Measurements from ENCODE around the gene SLC22A23. TPM values are rescaled to one million over a fixed set of nuclear protein-coding genes. Genes with fewer than 3 reads are reported as not detected.
A peak's percentile ranks its signal among the peaks of the same experiment; 100 is the strongest.

Gene SLC22A23
- total and polyA plus RNA-seq, 8 donors = 4.9 to 27.9 (median 14.2) TPM

- FAIRE-seq = no peak
- H3K27me3 ChIP-seq = no peaks in the 10 kb centered on the region
- peak overlapping the region; percentile 51 to 80 (median 64) for H3K4me3 ChIP-seq
- ATAC-seq = peak in 3 of 4 donors; percentile 8 to 50 (median 46)
- peak overlapping the region in 2 of 4 donors; percentile 17 to 41 for H3K27ac ChIP-seq
- H3K36me3 ChIP-seq = no peaks in the 10 kb centered on the region
- intact Hi-C loops (cut with DNase I) = loop anchor here in 1 of 3 donors (5.0 kb wide), 1 partner anchor 277 kb away; no protein-coding TSS in a partner anchor
- WGBS, 2 donors = 10 to 24% methylated on average over 11 of the region's 11 CpGs
- peaks cover 0 to 12% (median 6%) of the 10 kb centered on the region in 3 donors for H3K4me1 ChIP-seq
- H3K9me3 ChIP-seq = no peaks in the 10 kb centered on the region
- TF ChIP-seq CTCF (IDR thresholded peaks at IDR 0.05) = no peak
- peak in 1 of 6 donors; percentile 44 for DNase-seq
These were observed 1.7 kb downstream of the SLC22A23 start for GRCh38 chr6:3455147-3455568.

- no peak for DNase-seq
These were observed 2.4 kb downstream of the SLC22A23 start for GRCh38 chr6:3454273-3455010.

GRCh38 chr6:3453413-3454272 is 3.2 kb downstream of the SLC22A23 start:
- H3K27me3 ChIP-seq = no peaks in the 10 kb centered on the region
- ATAC-seq = no peak

More at GRCh38 chr6:3454273-3455010, 2.4 kb downstream of the SLC22A23 start:
- Histone ChIP-seq H3K9me3 (no peaks in the 10 kb centered on the region), H3K27me3 (no peaks in the 10 kb centered on the region), H3K36me3 (no peaks in the 10 kb centered on the region), H3K27ac (no peak overlapping the region), H3K4me1 (peaks cover 0 to 12% (median 6%) of the 10 kb centered on the region in 3 donors), H3K4me3 (peak overlapping the region in 2 of 4 donors; percentile 69 to 80)
- ATAC-seq = peak in 1 of 4 donors; percentile 2
- intact Hi-C loops (cut with DNase I) = loop anchor here in 1 of 3 donors (5.0 kb wide), 1 partner anchor 278 kb away; no protein-coding TSS in a partner anchor
- FAIRE-seq = no peak
- TF ChIP-seq CTCF (IDR thresholded peaks at IDR 0.05) = no peak
- 31 to 32% methylated on average over 6 of the region's 6 CpGs for WGBS, 2 donors

GRCh38 chr6:3451498-3451897 is 5.4 kb downstream of the SLC22A23 start:
- no peaks in the 10 kb centered on the region for H3K9me3 ChIP-seq
- intact Hi-C loops (cut with DNase I) = no loop called here
- H3K27ac ChIP-seq = no peak overlapping the region
- ATAC-seq (no peak), DNase-seq (no peak), FAIRE-seq (no peak)
- 85 to 91% methylated on average over 6 of the region's 6 CpGs for whole genome bisulfite sequencing, 2 donors
- no peak for TF ChIP-seq CTCF (IDR thresholded peaks at IDR 0.05)
- H3K4me1 ChIP-seq = peaks cover 0 to 12% (median 6%) of the 10 kb centered on the region in 3 donors
- no peaks in the 10 kb centered on the region for H3K36me3 ChIP-seq
- no peaks in the 10 kb centered on the region for H3K27me3 ChIP-seq
- H3K4me3 ChIP-seq = no peak overlapping the region

More at GRCh38 chr6:3453413-3454272, 3.2 kb downstream of the SLC22A23 start:
- no peak for TF ChIP-seq CTCF (IDR thresholded peaks at IDR 0.05)
- H3K4me1 ChIP-seq = peaks cover 0 to 12% (median 6%) of the 10 kb centered on the region in 3 donors
- peak overlapping the region in 1 of 4 donors; percentile 80 for H3K4me3 ChIP-seq
- H3K27ac ChIP-seq = no peak overlapping the region
- DNase-seq (no peak), FAIRE-seq (no peak)
- intact Hi-C loops (cut with DNase I) = no loop called here
- WGBS, 2 donors = 57 to 59% methylated on average over 5 of the region's 5 CpGs
- H3K36me3 ChIP-seq = no peaks in the 10 kb centered on the region
- no peaks in the 10 kb centered on the region for H3K9me3 ChIP-seq
